ENCODE results near the gene SCO2. TPM values are rescaled to one million over a fixed set of nuclear protein-coding genes. Genes with fewer than 3 reads are reported as not detected.
A peak's percentile ranks its signal among the peaks of the same experiment; 100 is the strongest.

The SCO2 gene
- total and polyA plus RNA-seq, 2 of the 13 experiments (the other 11 are each of a cell fraction or from before 2014, with no cell fraction given), result 0.32 to 3.7 TPM

- TF ChIP-seq SNAPC4 (CRISPR knock-in tag; IDR thresholded peaks at IDR 0.05), result no peak
- TF ChIP-seq NR2F1 (CRISPR knock-in tag; IDR thresholded peaks at IDR 0.05), result peak; percentile 52 to 76; a peak in 1 of 4 replicates
- TF ChIP-seq, protein P1, sequence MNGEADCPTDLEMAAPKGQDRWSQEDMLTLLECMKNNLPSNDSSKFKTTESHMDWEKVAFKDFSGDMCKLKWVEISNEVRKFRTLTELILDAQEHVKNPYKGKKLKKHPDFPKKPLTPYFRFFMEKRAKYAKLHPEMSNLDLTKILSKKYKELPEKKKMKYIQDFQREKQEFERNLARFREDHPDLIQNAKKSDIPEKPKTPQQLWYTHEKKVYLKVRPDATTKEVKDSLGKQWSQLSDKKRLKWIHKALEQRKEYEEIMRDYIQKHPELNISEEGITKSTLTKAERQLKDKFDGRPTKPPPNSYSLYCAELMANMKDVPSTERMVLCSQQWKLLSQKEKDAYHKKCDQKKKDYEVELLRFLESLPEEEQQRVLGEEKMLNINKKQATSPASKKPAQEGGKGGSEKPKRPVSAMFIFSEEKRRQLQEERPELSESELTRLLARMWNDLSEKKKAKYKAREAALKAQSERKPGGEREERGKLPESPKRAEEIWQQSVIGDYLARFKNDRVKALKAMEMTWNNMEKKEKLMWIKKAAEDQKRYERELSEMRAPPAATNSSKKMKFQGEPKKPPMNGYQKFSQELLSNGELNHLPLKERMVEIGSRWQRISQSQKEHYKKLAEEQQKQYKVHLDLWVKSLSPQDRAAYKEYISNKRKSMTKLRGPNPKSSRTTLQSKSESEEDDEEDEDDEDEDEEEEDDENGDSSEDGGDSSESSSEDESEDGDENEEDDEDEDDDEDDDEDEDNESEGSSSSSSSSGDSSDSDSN (CRISPR knock-in tag; IDR thresholded peaks at IDR 0.05), result no peak; the same call in 1 of the 2 replicates
- no peak for TF ChIP-seq PCBP2 (optimal IDR thresholded peaks at IDR 0.05; ENCODE audit: low read depth, low read length, poor library complexity, severe bottlenecking)
- TF ChIP-seq NFIC (IDR thresholded peaks at IDR 0.05; ENCODE audit: low read length), result no peak
- no peak for TF ChIP-seq MTA3 (CRISPR knock-in tag; IDR thresholded peaks at IDR 0.05)
- TF ChIP-seq ZNF563 (CRISPR knock-in tag; IDR thresholded peaks at IDR 0.05), result peak; percentile 34; the same call in 1 of the 2 replicates
- TF ChIP-seq, protein P2, sequence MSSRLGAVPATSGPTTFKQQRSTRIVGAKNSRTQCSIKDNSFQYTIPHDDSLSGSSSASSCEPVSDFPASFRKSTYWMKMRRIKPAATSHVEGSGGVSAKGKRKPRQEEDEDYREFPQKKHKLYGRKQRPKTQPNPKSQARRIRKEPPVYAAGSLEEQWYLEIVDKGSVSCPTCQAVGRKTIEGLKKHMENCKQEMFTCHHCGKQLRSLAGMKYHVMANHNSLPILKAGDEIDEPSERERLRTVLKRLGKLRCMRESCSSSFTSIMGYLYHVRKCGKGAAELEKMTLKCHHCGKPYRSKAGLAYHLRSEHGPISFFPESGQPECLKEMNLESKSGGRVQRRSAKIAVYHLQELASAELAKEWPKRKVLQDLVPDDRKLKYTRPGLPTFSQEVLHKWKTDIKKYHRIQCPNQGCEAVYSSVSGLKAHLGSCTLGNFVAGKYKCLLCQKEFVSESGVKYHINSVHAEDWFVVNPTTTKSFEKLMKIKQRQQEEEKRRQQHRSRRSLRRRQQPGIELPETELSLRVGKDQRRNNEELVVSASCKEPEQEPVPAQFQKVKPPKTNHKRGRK (CRISPR knock-in tag; IDR thresholded peaks at IDR 0.05), result no peak
- no peak for TF ChIP-seq ATM (IDR thresholded peaks at IDR 0.05; ENCODE audit: borderline replicate concordance)
- no peak for TF ChIP-seq HMGA1 (CRISPR knock-in tag; conservative IDR thresholded peaks at IDR 0.05)
- TF ChIP-seq ZC3H4 (CRISPR knock-in tag; IDR thresholded peaks at IDR 0.05; ENCODE audit: borderline replicate concordance), result 0 out of 2 replicates have a peak, but pooled peaks have one; percentile 12
- TF ChIP-seq ZNF138 (CRISPR knock-in tag; IDR thresholded peaks at IDR 0.05; ENCODE audit: low read depth), result no peak
- TF ChIP-seq NONO (IDR thresholded peaks at IDR 0.05), result no peak
- peak; percentile 86 for TF ChIP-seq NONO (CRISPR knock-in tag; conservative IDR thresholded peaks at IDR 0.05)
- no peak for TF ChIP-seq POLR2AphosphoS2 (IDR thresholded peaks at IDR 0.05; ENCODE audit: low read depth, low read length)
- peak; percentile 35; the same call in 1 of the 2 replicates for TF ChIP-seq SOX5 (CRISPR knock-in tag; IDR thresholded peaks at IDR 0.05; ENCODE audit: borderline replicate concordance)
- TF ChIP-seq SIX1 (CRISPR knock-in tag; IDR thresholded peaks at IDR 0.05; ENCODE audit: borderline replicate concordance), result no peak
Measured at GRCh38 chr22:50485221-50486131, 39.9 kb downstream of the SCO2 start (continued).

All from HepG2 (cell line).